Neural crest cell (in vitro differentiated cells): ENCODE data around the gene CDH26. TPM values are rescaled to one million over a fixed set of nuclear protein-coding genes. Genes with fewer than 3 reads are reported as not detected.

Source experiments
- DNase-seq: peaks from one replicate; pipeline ENCODE4 v3.0.0; 2021; ENCODE audit warnings: low read depth, mixed read lengths, low spot score
- H3K27ac Mint-ChIP-seq: one replicate; pipeline ENCODE4 v1.8.0; 2021; ENCODE audit warnings: mild to moderate bottlenecking, mixed read lengths; ENCODE audit not compliant: unreplicated experiment
- H3K27me3 Mint-ChIP-seq: 2 replicates; pipeline ENCODE4 v1.8.0; 2021; ENCODE audit warnings: low read depth, mild to moderate bottlenecking, mixed read lengths
- H3K36me3 Mint-ChIP-seq: 2 replicates; pipeline ENCODE4 v1.8.0; 2021; ENCODE audit warnings: low read depth, mild to moderate bottlenecking, mixed read lengths
- H3K4me1 Mint-ChIP-seq: 2 replicates; pipeline ENCODE4 v1.8.0; 2021; ENCODE audit warnings: mixed read lengths
- H3K4me3 Mint-ChIP-seq: one replicate; pipeline ENCODE4 v1.8.0; 2021; ENCODE audit warnings: mild to moderate bottlenecking, mixed read lengths
- H3K9me3 Mint-ChIP-seq: 2 replicates; pipeline ENCODE4 v1.8.0; 2021; ENCODE audit warnings: mixed read lengths
- total RNA-seq: library from RNA; stranded (reverse); gene quantifications from 2 replicates; pipeline ENCODE4 v1.2.1, GENCODE V29; 2021
- TF ChIP-seq, protein P1 (sequence below): fragments of 200-600 bp; sonication (generic); conservative IDR thresholded peaks from 2 replicates; pipeline ENCODE4 v1.5.0; 2021; ENCODE audit warnings: antibody characterized with exemption, mild to moderate bottlenecking

The CDH26 gene
- total RNA-seq, 1 donor from 2014 or later, result 0.89 TPM

GRCh38 chr20:59972037-59972801, 14.0 kb downstream of the CDH26 start:
- DNase-seq, result no peak
- H3K9me3 Mint-ChIP-seq, result peaks cover 2% of the 10 kb centered on the region
- H3K27ac Mint-ChIP-seq, result no peak overlapping the region
- TF ChIP-seq, protein P1, sequence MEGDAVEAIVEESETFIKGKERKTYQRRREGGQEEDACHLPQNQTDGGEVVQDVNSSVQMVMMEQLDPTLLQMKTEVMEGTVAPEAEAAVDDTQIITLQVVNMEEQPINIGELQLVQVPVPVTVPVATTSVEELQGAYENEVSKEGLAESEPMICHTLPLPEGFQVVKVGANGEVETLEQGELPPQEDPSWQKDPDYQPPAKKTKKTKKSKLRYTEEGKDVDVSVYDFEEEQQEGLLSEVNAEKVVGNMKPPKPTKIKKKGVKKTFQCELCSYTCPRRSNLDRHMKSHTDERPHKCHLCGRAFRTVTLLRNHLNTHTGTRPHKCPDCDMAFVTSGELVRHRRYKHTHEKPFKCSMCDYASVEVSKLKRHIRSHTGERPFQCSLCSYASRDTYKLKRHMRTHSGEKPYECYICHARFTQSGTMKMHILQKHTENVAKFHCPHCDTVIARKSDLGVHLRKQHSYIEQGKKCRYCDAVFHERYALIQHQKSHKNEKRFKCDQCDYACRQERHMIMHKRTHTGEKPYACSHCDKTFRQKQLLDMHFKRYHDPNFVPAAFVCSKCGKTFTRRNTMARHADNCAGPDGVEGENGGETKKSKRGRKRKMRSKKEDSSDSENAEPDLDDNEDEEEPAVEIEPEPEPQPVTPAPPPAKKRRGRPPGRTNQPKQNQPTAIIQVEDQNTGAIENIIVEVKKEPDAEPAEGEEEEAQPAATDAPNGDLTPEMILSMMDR, result no peak
- no peak overlapping the region for H3K4me3 Mint-ChIP-seq
- no peaks in the 10 kb centered on the region for H3K27me3 Mint-ChIP-seq
- no peaks in the 10 kb centered on the region for H3K36me3 Mint-ChIP-seq
- peaks cover 9% of the 10 kb centered on the region for H3K4me1 Mint-ChIP-seq

DNA sequence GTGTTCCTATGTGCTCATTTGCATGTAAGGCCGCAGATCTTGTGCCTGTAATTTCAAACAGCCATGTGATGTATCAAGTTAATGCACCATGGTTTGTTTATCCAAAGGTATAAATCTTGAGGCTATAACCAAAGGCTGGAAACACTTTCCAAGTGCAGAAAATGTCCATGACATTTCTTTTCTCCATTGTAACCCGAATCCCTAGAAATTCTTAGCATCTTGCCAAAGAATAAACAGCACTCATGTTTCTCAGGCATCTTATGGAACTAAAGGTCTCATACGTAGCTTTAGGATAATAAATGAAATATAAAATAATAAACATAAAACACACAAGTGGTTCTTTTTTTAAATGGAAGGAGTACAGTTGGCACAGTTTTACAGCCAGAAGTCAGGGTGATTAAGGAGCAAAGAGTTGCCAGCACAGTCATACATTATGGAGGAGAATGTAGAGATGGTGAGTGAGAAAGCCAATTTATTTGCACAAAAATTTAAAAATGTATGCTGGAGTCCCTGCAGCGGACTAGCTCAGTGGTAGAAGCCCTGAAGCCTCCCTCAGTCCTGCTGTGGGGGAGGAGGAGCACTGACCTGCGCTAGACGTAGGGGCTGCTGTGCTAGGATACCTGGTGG, 18.0 kb downstream of the CDH26 start:
- Mint-ChIP-seq H3K9me3 (peaks cover 2% of the 10 kb centered on the region), H3K4me1 (peaks cover 17% of the 10 kb centered on the region), H3K27me3 (no peaks in the 10 kb centered on the region), H3K36me3 (no peaks in the 10 kb centered on the region), H3K4me3 (no peak overlapping the region), H3K27ac (peak overlapping the region; percentile 64)
- no peak for DNase-seq
- TF ChIP-seq, protein P1, result no peak

GRCh38 chr20:59977086-59977485, 18.9 kb downstream of the CDH26 start:
- no peaks in the 10 kb centered on the region for H3K36me3 Mint-ChIP-seq
- no peak overlapping the region for H3K4me3 Mint-ChIP-seq
- H3K27me3 Mint-ChIP-seq, result no peaks in the 10 kb centered on the region
- peaks cover 2% of the 10 kb centered on the region for H3K9me3 Mint-ChIP-seq
- peaks cover 17% of the 10 kb centered on the region for H3K4me1 Mint-ChIP-seq
- TF ChIP-seq, protein P1, result no peak
- peak overlapping the region; percentile 64 for H3K27ac Mint-ChIP-seq
- no peak for DNase-seq

DNA sequence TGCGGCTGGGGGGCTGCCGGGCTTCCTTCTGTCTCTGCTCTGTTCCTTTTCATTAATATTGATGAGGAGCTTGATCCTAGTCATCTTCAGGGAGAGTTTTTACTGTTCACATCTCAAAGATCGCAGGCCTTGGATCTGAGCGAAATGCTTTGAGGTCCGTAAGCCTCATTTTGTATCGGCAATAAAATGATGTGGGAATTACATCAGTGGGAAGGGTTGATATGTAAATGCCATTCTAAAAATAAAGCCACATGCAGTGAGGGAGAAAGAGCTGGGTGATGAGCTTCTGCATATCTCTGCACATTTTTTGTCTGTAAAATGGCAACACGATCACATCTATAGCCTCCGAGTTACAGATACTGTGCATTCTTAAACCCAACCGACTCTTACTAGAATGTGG, 24.9 kb downstream of the CDH26 start:
- no peaks in the 10 kb centered on the region for H3K36me3 Mint-ChIP-seq
- no peak overlapping the region for H3K27ac Mint-ChIP-seq
- H3K4me1 Mint-ChIP-seq, result no peaks in the 10 kb centered on the region
- no peaks in the 10 kb centered on the region for H3K9me3 Mint-ChIP-seq
- H3K4me3 Mint-ChIP-seq, result no peak overlapping the region
- H3K27me3 Mint-ChIP-seq, result no peaks in the 10 kb centered on the region
- DNase-seq, result no peak
- TF ChIP-seq, protein P1, result no peak

- Mint-ChIP-seq H3K36me3 (no peaks in the 10 kb centered on the region), H3K9me3 (no peaks in the 10 kb centered on the region), H3K4me1 (no peaks in the 10 kb centered on the region), H3K27ac (no peak overlapping the region), H3K4me3 (no peak overlapping the region), H3K27me3 (no peaks in the 10 kb centered on the region)
- TF ChIP-seq, protein P1, result no peak
- no peak for DNase-seq
Observed at GRCh38 chr20:59984541-59984940, 26.3 kb downstream of the CDH26 start.
